Measurements from ENCODE around the gene GPRC5B.

The GPRC5B gene

DNA sequence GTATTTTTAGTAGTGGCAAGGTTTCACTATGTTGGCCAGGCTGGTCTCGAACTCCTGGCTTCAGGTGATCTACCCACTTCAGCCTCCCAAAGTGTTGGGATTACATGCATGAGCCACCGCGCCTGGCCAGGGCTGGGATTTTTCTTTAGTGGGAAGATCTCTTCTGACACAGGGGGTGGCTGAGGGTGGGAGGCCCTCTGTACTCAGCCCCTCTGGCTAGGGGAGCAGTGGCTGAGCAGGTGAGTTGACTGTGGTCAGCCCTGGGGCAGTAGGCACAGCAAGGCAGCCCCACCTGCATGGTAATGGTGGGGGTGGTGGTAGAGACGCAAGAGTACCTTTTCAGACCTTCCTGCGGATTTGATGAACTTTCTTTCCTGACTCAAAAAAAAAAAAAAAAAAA lies 12.3 kb upstream of the GPRC5B start:
- no peak for DNase-seq (ENCODE audit: low read depth)

- DNase-seq (ENCODE audit: low read depth): no peak
Measured at GRCh38 chr16:19894586-19894985, 9.9 kb upstream of the GPRC5B start.

DNA sequence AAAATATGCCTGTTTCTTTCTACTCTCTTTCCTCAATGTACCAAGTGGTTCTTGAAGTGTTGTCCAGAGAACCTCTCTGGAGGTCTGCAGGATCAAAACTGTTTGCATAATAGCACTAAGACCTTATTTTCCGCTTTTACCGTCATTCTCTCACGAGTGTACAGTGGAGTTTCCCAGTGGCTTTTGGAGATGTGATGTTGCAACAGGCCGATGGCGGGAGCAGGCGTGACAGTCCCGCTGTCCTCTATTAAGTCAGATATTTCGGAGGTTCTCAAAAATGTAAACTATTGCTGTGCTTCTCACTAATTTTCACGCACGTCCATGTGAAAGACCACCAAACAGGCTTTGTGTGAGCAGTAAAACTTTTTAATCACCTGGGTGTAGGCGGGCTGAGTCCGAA lies 8.3 kb upstream of the GPRC5B start:
- DNase-seq (ENCODE audit: low read depth): no peak

DNA sequence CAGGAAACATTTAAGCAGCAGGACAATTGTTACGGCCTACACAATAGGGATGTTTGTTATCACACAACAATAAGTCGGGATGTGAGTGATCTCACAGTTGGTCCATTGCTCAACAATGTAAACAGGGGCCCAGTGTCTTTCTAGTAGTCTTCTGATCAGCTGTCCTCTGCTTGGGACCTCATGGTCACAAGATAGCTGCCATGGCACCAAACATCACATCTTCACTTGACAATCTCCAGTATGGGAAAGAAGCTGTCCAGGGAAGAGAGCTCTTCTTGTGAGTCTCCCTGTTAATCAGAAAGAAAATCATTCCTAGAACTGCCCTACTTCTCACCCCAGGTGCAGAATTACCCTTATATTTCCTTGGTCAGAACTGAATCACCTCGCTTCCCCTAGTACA lies 6.3 kb upstream of the GPRC5B start:
- no peak for DNase-seq (ENCODE audit: low read depth)

DNA sequence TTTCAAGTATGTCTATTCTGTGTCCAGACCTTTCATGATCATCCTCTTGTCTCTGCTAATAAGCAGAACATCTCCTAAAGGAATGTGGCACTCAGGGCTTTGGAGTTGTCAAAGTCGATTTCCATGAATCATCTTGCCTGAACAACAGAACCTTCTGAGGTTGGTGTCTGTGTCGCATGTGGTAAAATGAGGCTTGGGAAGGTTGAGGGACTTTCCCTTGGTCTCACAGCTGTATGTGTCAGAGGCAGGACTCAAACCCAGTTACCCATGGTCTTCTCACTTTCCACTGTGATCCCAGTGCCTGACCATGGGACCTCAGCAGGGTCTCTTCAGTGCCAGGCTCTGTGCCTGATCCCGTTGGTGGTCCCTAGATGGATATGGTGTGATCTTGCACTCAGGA lies 4.2 kb upstream of the GPRC5B start:
- DNase-seq (ENCODE audit: low read depth): no peak

- DNase-seq (ENCODE audit: low read depth): peak; percentile 66
Measured at GRCh38 chr16:19886073-19886941, 1.7 kb upstream of the GPRC5B start.

- DNase-seq (ENCODE audit: low read depth): no peak
Measured at GRCh38 chr16:19885451-19886072, 914 bp upstream of the GPRC5B start.

- no peak for DNase-seq (ENCODE audit: low read depth)
Measured at GRCh38 chr16:19883966-19884485, 622 bp downstream of the GPRC5B start.

DNA sequence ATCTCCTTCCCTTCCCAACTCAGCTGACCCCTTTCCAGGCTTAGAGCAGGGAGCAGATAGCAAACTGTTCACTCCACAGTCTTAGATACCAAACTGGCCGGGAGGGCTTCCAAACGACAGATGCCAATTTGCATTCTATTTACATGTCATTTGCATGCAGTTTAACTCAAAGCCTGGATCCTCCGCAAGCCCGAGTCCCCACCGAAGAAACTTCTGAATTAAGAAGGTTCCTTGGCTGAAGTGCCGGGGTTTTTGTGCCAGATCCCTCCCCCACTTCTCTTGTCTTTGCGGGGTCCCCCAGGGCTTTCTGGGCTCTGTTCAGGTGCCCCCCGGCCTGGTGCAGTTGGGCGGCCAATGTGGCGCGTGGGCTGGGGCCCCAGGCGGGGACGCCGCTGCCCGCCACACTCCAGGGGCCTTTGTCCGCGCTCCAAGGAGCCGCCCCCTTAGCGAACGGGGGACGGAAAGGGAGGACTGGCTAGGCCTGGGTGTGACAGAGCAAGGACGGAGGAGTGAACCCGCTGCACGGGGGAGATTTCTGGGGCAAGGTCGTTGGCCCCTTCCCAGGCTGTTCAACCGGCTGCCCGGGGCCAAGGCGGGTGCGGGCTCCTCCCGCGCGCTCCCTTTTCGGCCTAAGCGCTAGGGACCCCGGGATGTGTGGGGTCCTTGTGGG lies 1.2 kb downstream of the GPRC5B start:
- no peak for DNase-seq (ENCODE audit: low read depth)

GRCh38 chr16:19882646-19883045 lies 2.0 kb downstream of the GPRC5B start:
- DNase-seq (ENCODE audit: low read depth): no peak

DNA sequence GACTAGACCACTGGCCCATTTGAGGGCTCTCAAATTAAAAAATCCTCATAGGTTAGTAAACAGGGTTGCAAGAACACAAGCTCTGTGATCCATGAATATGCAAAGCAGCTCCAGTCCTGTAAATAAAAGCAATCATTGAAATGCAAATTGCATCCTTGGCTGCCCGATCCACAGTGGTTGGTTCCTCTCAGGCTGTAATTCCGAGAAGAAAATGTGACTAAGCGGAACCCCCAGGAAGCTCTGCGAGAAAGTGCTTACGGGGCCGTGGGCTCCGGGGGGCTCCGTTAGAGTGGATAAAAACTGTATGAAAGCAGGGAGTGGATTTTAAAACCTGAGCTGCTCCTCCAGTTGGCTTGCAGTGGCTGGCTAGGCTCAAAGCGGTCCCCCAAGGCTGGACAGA lies 2.5 kb downstream of the GPRC5B start:
- no peak for DNase-seq (ENCODE audit: low read depth)

DNA sequence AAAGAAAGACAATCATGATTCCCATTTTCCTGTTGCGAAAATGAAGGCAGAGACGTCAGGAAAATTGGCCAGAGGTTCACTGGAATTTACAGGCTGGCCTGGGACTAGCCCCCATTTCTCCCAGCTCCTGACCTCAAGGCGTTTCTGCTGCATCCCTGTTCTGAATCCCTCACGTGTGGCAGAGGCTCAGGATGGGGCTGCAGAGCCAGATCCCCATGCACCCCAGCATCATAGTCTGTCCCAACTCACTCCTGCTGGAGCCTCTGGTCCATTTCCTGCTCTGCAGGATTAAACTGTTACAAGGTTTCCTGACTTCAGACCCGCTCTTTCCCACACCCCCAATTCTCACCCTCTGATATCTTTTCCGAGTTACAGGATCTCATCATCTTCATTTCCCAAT lies 2.9 kb downstream of the GPRC5B start:
- DNase-seq (ENCODE audit: low read depth): no peak

GRCh38 chr16:19881028-19881427 lies 3.6 kb downstream of the GPRC5B start:
- DNase-seq (ENCODE audit: low read depth): no peak

- DNase-seq (ENCODE audit: low read depth): no peak
Measured at GRCh38 chr16:19879241-19879792, 5.3 kb downstream of the GPRC5B start.

- DNase-seq (ENCODE audit: low read depth): no peak
Measured at GRCh38 chr16:19878757-19879156, 5.9 kb downstream of the GPRC5B start.

GRCh38 chr16:19876501-19877059 lies 8.1 kb downstream of the GPRC5B start:
- no peak for DNase-seq (ENCODE audit: low read depth)

DNA sequence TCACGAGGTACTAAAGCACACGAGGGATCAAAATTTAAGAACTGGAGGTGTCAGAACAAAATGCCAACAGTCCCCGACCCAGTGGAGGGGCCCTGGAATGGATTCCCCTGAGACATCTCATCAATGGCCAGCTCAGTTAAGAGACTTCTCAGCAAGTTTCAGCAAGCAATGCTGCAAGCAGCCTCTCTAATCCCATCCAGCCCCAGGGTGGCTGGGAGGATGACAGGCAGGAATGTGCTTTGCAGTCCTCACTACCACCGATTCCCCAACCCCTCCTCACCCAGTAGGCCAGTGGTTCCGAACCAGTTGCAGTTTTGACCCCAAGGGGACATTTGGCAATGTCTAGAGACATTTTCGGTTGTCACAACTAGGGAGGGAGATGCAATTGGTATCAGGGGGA lies 8.7 kb downstream of the GPRC5B start:
- DNase-seq (ENCODE audit: low read depth): no peak

DNA sequence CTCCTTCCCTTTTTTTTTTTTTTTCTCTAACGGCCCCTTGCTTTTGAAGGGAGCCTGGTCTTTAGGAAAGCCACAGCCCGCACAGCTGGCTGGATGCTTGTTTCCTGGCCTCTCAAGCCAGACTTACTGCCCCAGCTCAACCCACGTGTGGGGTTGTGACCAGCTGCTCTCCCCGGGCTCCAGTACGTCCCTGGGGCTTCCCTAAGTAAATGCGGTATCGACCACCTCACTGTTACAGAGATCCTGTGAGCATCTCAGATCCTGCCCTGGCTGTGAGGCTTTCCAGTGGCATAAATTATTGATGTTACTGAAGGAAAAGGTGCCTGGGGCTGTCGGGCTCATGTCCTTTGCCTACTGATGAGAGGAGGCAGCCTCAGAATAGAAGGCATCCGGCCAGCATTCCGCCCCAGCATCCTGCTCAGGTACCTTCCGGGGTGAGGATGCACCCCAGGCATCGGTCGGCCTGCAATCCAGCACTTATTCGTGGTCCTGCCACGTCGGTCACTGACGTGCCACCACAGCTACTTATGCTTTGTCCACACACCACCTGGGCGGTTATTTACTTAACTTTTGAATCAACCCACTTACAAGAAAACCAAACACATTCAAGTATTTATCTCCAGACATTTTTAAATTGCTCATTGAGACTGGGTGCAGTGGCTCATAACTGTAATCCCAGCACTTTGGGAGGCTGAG lies 9.6 kb downstream of the GPRC5B start:
- DNase-seq (ENCODE audit: low read depth): no peak

DNA sequence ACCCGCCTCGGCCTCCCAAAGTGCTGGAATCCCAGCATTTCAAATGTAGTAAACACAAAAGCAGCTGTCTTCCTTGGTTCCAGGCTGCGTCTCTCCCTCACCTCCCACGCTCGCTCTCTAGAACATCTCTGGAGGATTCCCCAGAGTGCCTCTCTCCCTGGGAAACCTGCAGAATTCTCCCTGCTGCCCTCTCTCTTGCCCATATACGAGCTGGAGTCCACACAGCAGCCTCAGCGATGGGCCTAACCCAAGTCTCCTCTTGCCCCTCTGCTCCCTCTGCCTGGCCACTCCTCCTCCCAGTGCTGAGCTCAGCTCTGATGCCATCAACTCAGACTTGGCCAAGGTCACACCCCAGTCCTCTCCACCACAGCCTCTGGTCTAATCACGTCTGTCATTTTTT lies 10.6 kb downstream of the GPRC5B start:
- no peak for DNase-seq (ENCODE audit: low read depth)

- no peak for DNase-seq (ENCODE audit: low read depth)
Measured at GRCh38 chr16:19872935-19873334, 11.7 kb downstream of the GPRC5B start.

- DNase-seq (ENCODE audit: low read depth): no peak
Measured at GRCh38 chr16:19872179-19872863, 12.3 kb downstream of the GPRC5B start.
